D721Med (cell line): Measurements from ENCODE around the gene POPDC3.

Experiments
- DNase-seq: peaks from one replicate; pipeline ENCODE4 v3.0.0; 2011; ENCODE audit warnings: low spot score; ENCODE audit not compliant: insufficient read length
- FAIRE-seq: peaks from 2 replicates; lab custom pipeline; 2011; peaks lifted over from hg19 to GRCh38; lab: Jason Lieb, UNC
- TF ChIP-seq, protein P1 (sequence below): IDR thresholded peaks from 2 replicates; pipeline ENCODE4 v1.5.1; 2012; ENCODE audit warnings: mild to moderate bottlenecking, control low read depth; ENCODE audit not compliant: insufficient read depth; ENCODE audit errors: missing control alignments

Gene POPDC3

GRCh38 chr6:105109955-105110895 lies 69.6 kb downstream of the POPDC3 start:
- TF ChIP-seq, protein P1, sequence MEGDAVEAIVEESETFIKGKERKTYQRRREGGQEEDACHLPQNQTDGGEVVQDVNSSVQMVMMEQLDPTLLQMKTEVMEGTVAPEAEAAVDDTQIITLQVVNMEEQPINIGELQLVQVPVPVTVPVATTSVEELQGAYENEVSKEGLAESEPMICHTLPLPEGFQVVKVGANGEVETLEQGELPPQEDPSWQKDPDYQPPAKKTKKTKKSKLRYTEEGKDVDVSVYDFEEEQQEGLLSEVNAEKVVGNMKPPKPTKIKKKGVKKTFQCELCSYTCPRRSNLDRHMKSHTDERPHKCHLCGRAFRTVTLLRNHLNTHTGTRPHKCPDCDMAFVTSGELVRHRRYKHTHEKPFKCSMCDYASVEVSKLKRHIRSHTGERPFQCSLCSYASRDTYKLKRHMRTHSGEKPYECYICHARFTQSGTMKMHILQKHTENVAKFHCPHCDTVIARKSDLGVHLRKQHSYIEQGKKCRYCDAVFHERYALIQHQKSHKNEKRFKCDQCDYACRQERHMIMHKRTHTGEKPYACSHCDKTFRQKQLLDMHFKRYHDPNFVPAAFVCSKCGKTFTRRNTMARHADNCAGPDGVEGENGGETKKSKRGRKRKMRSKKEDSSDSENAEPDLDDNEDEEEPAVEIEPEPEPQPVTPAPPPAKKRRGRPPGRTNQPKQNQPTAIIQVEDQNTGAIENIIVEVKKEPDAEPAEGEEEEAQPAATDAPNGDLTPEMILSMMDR = no peak
- no peak for FAIRE-seq
- no peak for DNase-seq

DNA sequence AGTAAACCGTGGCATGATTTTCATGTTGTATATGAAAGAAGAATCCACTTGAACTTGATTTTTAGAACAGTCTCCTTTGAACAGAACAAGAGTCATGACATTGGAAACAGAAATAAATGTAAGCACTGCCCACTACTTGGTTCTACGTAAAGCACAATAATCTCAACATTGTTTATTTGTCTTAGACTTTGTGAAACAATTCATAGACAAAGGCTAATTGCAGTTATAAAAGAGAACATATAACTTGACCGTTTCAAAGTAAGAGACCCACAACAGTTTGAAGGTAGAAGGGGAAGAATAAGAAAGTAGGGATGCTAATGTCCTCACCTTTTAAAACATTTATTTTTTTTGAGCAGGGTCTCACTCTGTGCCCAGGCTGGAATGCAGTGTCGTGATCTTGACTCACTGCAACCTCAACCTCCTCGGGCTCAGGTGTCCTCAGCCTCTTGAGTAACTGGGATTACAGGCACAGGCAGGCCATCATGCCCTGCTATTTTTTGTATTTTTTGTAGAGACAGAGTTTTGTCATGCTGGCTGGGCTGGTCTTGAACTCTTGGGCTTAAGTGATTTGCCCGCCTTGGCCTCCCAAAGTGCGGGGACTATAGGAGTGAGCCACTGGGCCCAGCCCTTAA lies 71.1 kb downstream of the POPDC3 start:
- TF ChIP-seq, protein P1 = no peak
- DNase-seq = no peak

More for the DNA sequence above, 71.1 kb downstream of the POPDC3 start:
- FAIRE-seq = no peak
